ENCODE results near the gene ZNF185. TPM values are rescaled to one million over a fixed set of nuclear protein-coding genes. Genes with fewer than 3 reads are reported as not detected.
A peak's percentile ranks its signal among the peaks of the same experiment; 100 is the strongest.

ZNF185 gene
- total RNA-seq: 1 to 10 TPM; 3.8 to 5.2 TPM

GRCh38 chrX:152897222-152898131 is at the start of gene ZNF185:
Gene ZNF185 (plus strand): TSS chrX:152898067. CDS start chrX:152914490, 16,423 bp downstream.
- H3K9me3 Mint-ChIP-seq: no peaks in the 10 kb centered on the region
- peaks cover 34% of the 10 kb centered on the region for H3K27me3 Mint-ChIP-seq (ENCODE audit: low read depth)
- no peaks in the 10 kb centered on the region for H3K36me3 Mint-ChIP-seq (ENCODE audit: insufficient read depth in 2 of 2)
- DNase-seq: peak in 1 of 2 donors; percentile 24
- peak within 1 kb of the TSS in 1 of 2 donors; percentile 18 for H3K4me3 Mint-ChIP-seq
- H3K4me1 Mint-ChIP-seq (ENCODE audit: low read depth): peaks cover 8% of the 10 kb centered on the region
- peak; percentile 26 to 53 for ATAC-seq (replicated peaks in 1 of 2)
- no peak within 1 kb of the TSS for H3K27ac Mint-ChIP-seq

DNA sequence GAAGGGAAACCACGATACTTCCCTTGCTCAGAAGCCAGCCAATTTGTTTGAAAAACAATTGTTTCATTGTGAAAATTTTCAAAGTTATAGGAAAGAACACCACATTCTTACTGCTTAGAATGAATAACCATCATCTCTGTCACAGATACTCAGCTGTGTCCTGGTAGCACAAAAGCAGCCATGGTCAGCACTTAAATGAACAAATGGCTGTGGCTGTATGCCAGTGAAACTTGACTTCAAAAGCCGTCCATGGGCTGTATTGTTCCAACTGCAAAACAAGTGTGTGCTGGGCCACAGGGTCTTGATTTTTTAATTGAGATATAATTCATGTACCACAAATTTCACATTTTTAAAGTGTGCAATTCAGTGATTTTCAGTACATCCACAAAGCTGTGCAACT is 47.4 kb upstream of the ZNF185 start:
- no peaks in the 10 kb centered on the region for H3K9me3 Mint-ChIP-seq
- peaks cover 23% of the 10 kb centered on the region for H3K27me3 Mint-ChIP-seq (ENCODE audit: low read depth)
- DNase-seq (no peak), ATAC-seq (replicated peaks in 1 of 2) (no peak)
- no peak overlapping the region for H3K27ac Mint-ChIP-seq
- H3K4me3 Mint-ChIP-seq: no peak overlapping the region
- peaks cover 1 to 3% of the 10 kb centered on the region in 2 donors for H3K36me3 Mint-ChIP-seq (ENCODE audit: insufficient read depth in 2 of 2)
- H3K4me1 Mint-ChIP-seq (ENCODE audit: low read depth): no peaks in the 10 kb centered on the region

GRCh38 chrX:152853986-152854385 is 43.9 kb upstream of the ZNF185 start:
- no peak for ATAC-seq (replicated peaks in 1 of 2)
- Mint-ChIP-seq H3K4me1 (ENCODE audit: low read depth) (no peaks in the 10 kb centered on the region), H3K27me3 (ENCODE audit: low read depth) (peaks cover 13% of the 10 kb centered on the region), H3K4me3 (no peak overlapping the region), H3K27ac (no peak overlapping the region), H3K36me3 (ENCODE audit: insufficient read depth in 2 of 2) (peaks cover 0 to 3% of the 10 kb centered on the region in 2 donors), H3K9me3 (no peaks in the 10 kb centered on the region)
- DNase-seq: no peak

GRCh38 chrX:152861116-152861515 is 36.8 kb upstream of the ZNF185 start:
- ATAC-seq (replicated peaks in 1 of 2): no peak
- Mint-ChIP-seq H3K36me3 (ENCODE audit: insufficient read depth in 2 of 2) (no peaks in the 10 kb centered on the region), H3K27ac (no peak overlapping the region), H3K9me3 (no peaks in the 10 kb centered on the region), H3K27me3 (ENCODE audit: low read depth) (no peaks in the 10 kb centered on the region), H3K4me3 (no peak overlapping the region), H3K4me1 (ENCODE audit: low read depth) (no peaks in the 10 kb centered on the region)
- DNase-seq: no peak

DNA sequence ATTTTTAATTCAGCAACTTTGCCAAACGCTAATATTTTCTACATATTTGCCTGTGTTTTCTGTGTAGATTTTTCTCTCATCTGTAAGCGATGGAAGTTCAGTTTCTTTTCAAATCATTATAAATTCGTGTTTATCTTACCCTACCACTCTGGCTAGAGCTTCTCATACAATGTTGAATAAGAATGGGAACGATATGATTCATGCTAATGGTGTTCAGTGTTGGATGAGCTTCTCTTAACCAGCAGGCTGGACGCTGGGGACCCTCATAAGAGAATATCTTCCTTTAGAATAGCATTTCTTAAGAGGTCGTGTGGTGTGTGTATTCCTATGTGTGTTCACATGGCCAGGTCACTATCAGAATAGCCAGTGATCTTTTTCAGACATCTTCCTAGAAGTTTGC is 36.0 kb upstream of the ZNF185 start:
- no peaks in the 10 kb centered on the region for H3K27me3 Mint-ChIP-seq (ENCODE audit: low read depth)
- no peaks in the 10 kb centered on the region for H3K36me3 Mint-ChIP-seq (ENCODE audit: insufficient read depth in 2 of 2)
- no peak for DNase-seq
- H3K4me1 Mint-ChIP-seq (ENCODE audit: low read depth): no peaks in the 10 kb centered on the region
- no peak overlapping the region for H3K4me3 Mint-ChIP-seq
- ATAC-seq (replicated peaks in 1 of 2): no peak
- no peak overlapping the region for H3K27ac Mint-ChIP-seq
- H3K9me3 Mint-ChIP-seq: no peaks in the 10 kb centered on the region

DNA sequence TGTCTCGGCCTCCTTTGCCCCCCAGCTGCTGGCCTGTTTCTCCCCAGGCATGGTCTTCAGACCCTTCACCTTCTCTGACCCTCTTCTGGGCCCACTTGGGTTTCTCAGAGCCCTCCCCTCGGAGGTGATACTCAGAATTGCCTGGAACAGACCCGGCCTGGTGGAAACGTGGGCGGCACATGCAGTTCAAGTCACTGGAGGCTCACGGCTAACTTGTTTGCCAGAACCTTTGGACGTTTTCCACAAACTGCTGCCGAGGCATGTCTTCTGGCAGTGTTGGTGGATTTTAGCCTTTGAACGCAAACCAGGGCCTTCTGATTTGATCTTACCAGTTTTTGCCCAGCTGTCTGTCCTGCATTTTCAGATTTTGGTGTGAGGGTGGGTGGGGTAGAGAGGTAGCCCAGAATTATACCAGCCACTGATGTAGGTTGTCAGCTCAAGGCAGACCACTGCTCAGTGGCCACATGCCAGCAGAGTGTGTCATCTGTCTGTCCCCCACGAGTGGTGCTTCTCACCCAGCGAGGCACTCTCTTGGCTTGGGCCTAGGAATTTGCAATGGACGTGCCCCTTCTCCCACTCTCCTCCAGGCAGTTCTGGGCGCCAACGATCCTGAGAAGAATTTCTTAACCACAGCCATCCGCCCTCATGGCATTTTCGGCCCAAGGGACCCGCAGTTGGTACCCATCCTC is 32.5 kb upstream of the ZNF185 start:
- ATAC-seq (replicated peaks in 1 of 2) (no peak), DNase-seq (no peak)
- Mint-ChIP-seq H3K4me1 (ENCODE audit: low read depth) (no peaks in the 10 kb centered on the region), H3K9me3 (no peaks in the 10 kb centered on the region), H3K36me3 (ENCODE audit: insufficient read depth in 2 of 2) (no peaks in the 10 kb centered on the region), H3K27me3 (ENCODE audit: low read depth) (no peaks in the 10 kb centered on the region), H3K27ac (no peak overlapping the region), H3K4me3 (no peak overlapping the region)

DNA sequence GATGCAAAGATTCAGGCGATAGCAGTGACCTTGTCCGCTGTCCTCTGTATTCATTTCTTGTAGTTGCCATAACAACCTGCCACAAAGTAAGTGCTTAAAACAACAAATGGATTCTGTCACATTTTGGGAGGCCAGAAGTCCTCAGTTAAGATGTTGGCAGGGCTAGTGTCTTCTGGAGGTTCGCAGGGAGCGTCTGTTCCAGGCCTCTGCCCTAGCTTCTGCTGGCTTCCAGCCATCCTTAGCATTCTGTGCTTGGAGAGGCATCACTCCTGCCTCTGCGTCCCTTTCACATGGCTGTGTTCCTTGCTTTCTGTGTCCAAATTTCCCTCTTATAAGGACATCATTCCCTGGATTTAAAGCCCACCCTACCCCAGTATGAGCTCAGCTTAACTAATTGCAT is 31.5 kb upstream of the ZNF185 start:
- no peak for DNase-seq

GRCh38 chrX:152869972-152870371 is 27.9 kb upstream of the ZNF185 start:
- Mint-ChIP-seq H3K27me3 (ENCODE audit: low read depth) (peaks cover 5% of the 10 kb centered on the region), H3K27ac (no peak overlapping the region), H3K9me3 (no peaks in the 10 kb centered on the region), H3K4me1 (ENCODE audit: low read depth) (no peaks in the 10 kb centered on the region), H3K36me3 (ENCODE audit: insufficient read depth in 2 of 2) (no peaks in the 10 kb centered on the region), H3K4me3 (no peak overlapping the region)
- no peak for DNase-seq
- no peak for ATAC-seq (replicated peaks in 1 of 2)

More for the DNA sequence above, 31.5 kb upstream of the ZNF185 start:
- H3K27ac Mint-ChIP-seq: no peak overlapping the region
- H3K4me3 Mint-ChIP-seq: no peak overlapping the region
- no peaks in the 10 kb centered on the region for H3K27me3 Mint-ChIP-seq (ENCODE audit: low read depth)
- no peak for ATAC-seq (replicated peaks in 1 of 2)
- no peaks in the 10 kb centered on the region for H3K36me3 Mint-ChIP-seq (ENCODE audit: insufficient read depth in 2 of 2)
- no peaks in the 10 kb centered on the region for H3K4me1 Mint-ChIP-seq (ENCODE audit: low read depth)
- H3K9me3 Mint-ChIP-seq: no peaks in the 10 kb centered on the region

GRCh38 chrX:152871260-152871659 is 26.6 kb upstream of the ZNF185 start:
- Mint-ChIP-seq H3K27ac (no peak overlapping the region), H3K4me1 (ENCODE audit: low read depth) (no peaks in the 10 kb centered on the region), H3K4me3 (no peak overlapping the region), H3K9me3 (no peaks in the 10 kb centered on the region), H3K27me3 (ENCODE audit: low read depth) (peaks cover 9% of the 10 kb centered on the region), H3K36me3 (ENCODE audit: insufficient read depth in 2 of 2) (no peaks in the 10 kb centered on the region)
- ATAC-seq (replicated peaks in 1 of 2) (no peak), DNase-seq (no peak)

DNA sequence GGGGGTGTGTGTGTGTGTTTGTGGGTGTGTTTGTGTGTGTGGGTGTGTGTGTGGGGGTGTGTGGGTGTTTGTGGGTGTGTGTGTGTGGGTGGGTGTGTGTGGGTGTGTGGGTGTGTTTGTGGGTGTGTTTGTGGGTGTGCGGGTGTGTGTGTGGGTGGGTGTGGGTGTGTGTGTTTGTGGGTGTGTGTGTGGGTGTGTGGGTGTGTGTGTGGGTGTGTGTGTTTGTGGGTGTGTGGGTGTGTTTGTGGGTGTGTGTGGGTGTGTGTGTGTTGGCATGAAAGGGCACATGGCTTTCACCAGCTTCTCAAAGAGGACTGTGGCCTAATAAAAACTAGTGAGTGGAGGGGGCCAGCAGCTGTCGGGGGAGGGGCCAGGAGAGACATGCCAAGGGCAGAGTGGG is 25.3 kb upstream of the ZNF185 start:
- H3K4me3 Mint-ChIP-seq: no peak overlapping the region
- H3K4me1 Mint-ChIP-seq (ENCODE audit: low read depth): no peaks in the 10 kb centered on the region
- ATAC-seq (replicated peaks in 1 of 2) (no peak), DNase-seq (no peak)
- no peaks in the 10 kb centered on the region for H3K36me3 Mint-ChIP-seq (ENCODE audit: insufficient read depth in 2 of 2)
- no peaks in the 10 kb centered on the region for H3K9me3 Mint-ChIP-seq
- H3K27me3 Mint-ChIP-seq (ENCODE audit: low read depth): peaks cover 11% of the 10 kb centered on the region
- H3K27ac Mint-ChIP-seq: no peak overlapping the region

DNA sequence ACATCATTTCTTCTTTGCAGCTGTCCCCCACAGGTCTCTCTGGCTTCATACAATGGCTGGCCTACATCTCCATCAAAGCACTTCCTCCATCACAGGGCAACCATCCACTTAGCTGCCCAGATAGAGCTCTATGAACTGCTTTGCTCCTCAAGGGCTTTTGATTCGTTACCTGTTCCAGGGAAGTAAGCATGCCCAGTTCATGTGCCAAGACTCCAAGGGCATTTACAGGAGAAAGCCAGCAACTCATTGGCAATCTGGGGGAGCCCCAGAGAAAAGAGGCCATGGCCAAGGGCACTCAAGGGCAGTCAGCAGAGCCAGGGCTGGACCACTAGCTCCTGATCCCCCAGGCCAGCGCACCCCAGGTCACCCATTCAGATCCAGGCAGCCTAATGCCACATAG is 24.5 kb upstream of the ZNF185 start:
- no peaks in the 10 kb centered on the region for H3K36me3 Mint-ChIP-seq (ENCODE audit: insufficient read depth in 2 of 2)
- no peak for DNase-seq
- no peak overlapping the region for H3K27ac Mint-ChIP-seq
- peaks cover 18% of the 10 kb centered on the region for H3K27me3 Mint-ChIP-seq (ENCODE audit: low read depth)
- no peak for ATAC-seq (replicated peaks in 1 of 2)
- H3K4me3 Mint-ChIP-seq: no peak overlapping the region
- no peaks in the 10 kb centered on the region for H3K4me1 Mint-ChIP-seq (ENCODE audit: low read depth)
- H3K9me3 Mint-ChIP-seq: no peaks in the 10 kb centered on the region

DNA sequence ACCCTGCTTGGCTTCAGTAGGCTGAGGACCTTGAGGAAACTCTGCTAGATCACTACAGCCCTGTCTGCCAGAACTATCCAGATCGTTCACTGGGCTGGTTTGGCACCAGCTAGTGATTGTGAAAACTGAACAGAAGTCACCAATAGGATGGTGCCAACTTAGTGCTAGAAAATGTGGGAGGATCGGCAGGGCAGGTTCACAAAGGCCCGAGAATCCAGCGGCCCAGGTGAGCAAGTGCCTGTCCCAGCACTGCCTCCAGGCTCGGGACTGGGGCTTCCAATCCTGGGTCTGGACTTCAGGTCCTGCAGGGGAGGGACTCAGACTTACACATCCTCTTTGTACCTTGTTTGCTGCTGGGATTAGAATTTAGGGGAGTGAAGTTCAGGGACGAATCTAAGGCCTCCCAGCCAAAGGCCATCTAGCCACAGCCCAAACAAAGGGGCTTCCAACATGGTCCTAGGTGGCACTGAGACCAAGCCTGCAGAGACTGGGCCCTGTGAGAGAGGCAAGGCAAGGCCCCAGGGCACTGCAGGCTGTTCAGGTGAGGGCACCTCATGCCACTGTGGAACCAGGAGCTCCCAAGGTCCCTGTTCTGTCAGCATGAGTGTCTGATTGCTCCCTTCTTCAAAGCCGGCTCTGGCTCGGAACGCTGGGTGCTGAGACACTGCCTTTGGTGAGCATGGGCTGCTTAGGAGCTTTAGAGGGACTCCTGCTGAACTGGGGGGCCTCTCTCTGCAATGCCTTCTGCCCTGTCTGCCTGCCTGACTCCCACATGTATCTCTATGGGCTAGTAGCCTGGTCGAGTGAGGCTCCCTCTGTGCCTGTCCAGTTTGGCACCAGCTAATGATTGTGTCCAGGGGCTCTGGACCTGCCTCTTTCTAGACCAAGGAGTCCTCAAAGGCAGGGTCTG is 20.7 kb upstream of the ZNF185 start:
- DNase-seq: no peak
- Mint-ChIP-seq H3K27ac (no peak overlapping the region), H3K4me1 (ENCODE audit: low read depth) (no peaks in the 10 kb centered on the region), H3K27me3 (ENCODE audit: low read depth) (peaks cover 36% of the 10 kb centered on the region), H3K4me3 (no peak overlapping the region), H3K9me3 (no peaks in the 10 kb centered on the region), H3K36me3 (ENCODE audit: insufficient read depth in 2 of 2) (no peaks in the 10 kb centered on the region)
- no peak for ATAC-seq (replicated peaks in 1 of 2)
